Measurements from ENCODE around the gene RAPGEF4.

Gene RAPGEF4

DNA sequence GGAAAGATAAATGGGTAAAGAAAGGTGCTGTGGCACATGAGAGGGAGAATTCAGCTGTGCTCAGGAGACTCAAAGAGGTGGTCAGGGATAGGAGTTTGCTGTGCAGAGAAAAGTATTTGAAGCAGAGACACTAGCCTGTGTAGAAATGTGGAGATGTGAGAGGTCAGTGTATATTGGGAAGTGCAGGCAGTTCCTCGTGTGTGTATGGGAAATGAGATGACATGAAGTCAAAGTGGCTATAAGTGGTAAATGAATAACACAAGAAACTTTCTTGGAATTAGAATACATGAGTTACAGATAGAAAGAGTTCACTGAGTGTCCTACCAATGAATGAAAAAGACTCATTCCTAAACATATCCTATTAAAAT is 351.6 kb downstream of the RAPGEF4 start:
- DNase-seq (ENCODE audit: low read depth, low spot score): no peak
- TF ChIP-seq, protein P1, sequence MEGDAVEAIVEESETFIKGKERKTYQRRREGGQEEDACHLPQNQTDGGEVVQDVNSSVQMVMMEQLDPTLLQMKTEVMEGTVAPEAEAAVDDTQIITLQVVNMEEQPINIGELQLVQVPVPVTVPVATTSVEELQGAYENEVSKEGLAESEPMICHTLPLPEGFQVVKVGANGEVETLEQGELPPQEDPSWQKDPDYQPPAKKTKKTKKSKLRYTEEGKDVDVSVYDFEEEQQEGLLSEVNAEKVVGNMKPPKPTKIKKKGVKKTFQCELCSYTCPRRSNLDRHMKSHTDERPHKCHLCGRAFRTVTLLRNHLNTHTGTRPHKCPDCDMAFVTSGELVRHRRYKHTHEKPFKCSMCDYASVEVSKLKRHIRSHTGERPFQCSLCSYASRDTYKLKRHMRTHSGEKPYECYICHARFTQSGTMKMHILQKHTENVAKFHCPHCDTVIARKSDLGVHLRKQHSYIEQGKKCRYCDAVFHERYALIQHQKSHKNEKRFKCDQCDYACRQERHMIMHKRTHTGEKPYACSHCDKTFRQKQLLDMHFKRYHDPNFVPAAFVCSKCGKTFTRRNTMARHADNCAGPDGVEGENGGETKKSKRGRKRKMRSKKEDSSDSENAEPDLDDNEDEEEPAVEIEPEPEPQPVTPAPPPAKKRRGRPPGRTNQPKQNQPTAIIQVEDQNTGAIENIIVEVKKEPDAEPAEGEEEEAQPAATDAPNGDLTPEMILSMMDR (IDR thresholded peaks at IDR 0.05; ENCODE audit: insufficient read depth, low read length, missing control alignments): no peak
- no peak overlapping the region for H3K4me3 ChIP-seq (ENCODE audit: low read depth, low read length)
- ChIA-PET CTCF (interaction anchor here (0.9 to 1.8 kb wide), 3 partner anchors 59 to 123 kb away, joined by 3 to 4 read pairs (median 4); no protein-coding TSS in a partner anchor), POLR2A (no interaction called here)

DNA sequence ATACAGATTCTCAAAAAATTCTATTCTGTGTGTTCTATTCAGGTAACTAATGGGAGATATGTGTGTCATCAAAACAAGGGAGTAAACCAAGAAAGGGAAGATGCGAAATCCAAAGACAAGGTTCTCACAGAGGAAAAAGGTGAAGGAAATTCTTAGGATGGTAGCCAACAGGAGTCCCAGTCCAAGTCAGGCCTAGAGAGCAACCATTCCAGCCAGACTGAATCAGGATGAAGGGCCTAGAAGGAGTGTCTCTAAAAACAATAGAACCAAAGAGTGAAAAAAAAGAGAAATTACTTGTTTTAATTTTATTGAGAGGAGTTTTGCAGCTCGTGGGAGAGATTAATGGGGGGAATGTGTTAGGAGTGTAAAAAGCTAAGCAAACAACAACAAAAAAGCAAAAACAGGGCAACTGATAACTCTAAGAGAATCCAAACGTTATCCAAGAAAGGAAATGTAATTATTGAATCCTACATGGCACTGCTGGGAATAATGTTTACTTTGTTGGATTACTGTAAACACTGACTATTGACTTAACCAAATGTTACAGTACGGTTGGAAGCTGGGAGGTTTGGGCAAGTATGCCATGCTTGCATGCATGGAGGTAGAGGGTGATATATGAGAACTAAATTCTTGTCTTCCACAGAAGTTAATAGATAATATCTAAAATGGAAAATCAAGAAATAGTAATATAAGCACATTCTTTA is 352.3 kb downstream of the RAPGEF4 start:
- DNase-seq (ENCODE audit: low read depth, low spot score): no peak
- POLR2A ChIA-PET: no interaction called here
- TF ChIP-seq, protein P1 (IDR thresholded peaks at IDR 0.05; ENCODE audit: insufficient read depth, low read length, missing control alignments): no peak
- H3K4me3 ChIP-seq (ENCODE audit: low read depth, low read length): no peak overlapping the region
- CTCF ChIA-PET: interaction anchor here (1.0 kb wide), 1 partner anchor 10 kb away, joined by 4 read pairs; no protein-coding TSS in a partner anchor

DNA sequence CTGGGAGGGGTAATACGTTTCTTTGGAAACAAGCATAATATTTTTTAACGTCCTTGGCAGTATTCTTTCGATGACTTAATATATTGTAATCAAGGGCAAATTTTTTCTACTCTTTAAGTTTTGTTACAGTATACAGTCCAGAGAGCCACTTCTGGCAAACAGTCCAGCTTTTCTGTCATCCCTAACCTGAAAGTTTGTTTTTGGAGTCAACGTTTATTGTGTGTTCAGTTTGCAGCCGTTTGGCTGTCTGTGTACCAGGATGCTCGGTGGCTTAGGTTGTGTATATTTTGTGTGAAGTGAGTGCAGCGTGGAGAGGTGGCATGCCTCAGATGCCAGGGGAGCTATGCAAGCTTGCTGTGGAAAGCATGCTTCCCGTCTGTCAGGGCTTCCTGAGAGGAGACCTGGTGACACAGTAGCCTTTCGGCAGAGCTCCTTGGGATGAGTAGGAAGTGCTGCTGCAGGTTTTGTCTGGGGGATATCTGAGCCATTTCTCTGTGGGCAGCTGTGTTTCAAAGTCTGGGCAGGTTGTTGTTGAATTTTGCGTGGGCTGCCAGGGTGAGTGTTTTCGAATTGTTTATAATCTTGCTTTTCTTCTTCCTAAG is 354.7 kb downstream of the RAPGEF4 start:
- H3K4me3 ChIP-seq (ENCODE audit: low read depth, low read length): no peak overlapping the region
- ChIA-PET POLR2A (interaction anchor here (1.0 kb wide), 2 partner anchors 9 to 10 kb away, joined by 3 read pairs; no protein-coding TSS in a partner anchor), CTCF (interaction anchor here (0.7 to 3.9 kb wide), 11 partner anchors 9 to 124 kb away, joined by 3 to 33 read pairs (median 3); no protein-coding TSS in a partner anchor)
- DNase-seq (ENCODE audit: low read depth, low spot score): no peak
- TF ChIP-seq, protein P1 (IDR thresholded peaks at IDR 0.05; ENCODE audit: insufficient read depth, low read length, missing control alignments): no peak

DNA sequence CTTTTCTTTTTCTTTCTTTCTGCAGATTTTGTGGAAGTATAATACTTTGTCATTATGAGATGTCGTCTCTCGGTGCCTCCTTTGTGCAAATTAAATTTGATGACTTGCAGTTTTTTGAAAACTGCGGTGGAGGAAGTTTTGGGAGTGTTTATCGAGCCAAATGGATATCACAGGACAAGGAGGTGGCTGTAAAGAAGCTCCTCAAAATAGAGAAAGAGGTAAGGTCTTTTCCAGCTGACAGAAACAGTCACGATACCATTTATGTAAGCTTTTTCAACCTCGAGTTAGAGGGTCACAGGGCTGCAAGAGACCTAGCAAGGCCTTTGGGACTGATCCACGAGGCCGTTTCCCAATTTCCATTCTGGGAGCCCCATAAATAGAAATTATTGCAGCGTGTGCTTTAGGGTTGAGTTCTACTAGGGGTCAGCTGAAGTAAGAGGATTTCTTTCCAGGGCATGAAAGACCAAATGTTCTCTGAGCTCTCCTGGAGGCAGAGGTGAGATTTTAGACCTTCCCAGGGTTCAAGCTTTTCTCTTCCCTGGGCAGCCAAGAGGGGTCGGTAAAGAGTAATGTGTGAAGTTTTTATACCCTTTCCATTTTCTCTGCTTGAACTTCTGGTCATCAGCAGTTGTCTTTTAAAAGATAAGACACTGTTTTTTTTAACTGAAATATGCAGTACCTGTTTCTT is 355.5 kb downstream of the RAPGEF4 start:
- TF ChIP-seq, protein P1 (IDR thresholded peaks at IDR 0.05; ENCODE audit: insufficient read depth, low read length, missing control alignments): no peak
- ChIA-PET POLR2A (interaction anchor here (1.0 kb wide), 2 partner anchors 10 to 11 kb away, joined by 3 read pairs; no protein-coding TSS in a partner anchor), CTCF (interaction anchor here (0.7 to 3.9 kb wide), 15 partner anchors 10 to 125 kb away, joined by 3 to 33 read pairs (median 3); no protein-coding TSS in a partner anchor)
- no peak for DNase-seq (ENCODE audit: low read depth, low spot score)
- no peak overlapping the region for H3K4me3 ChIP-seq (ENCODE audit: low read depth, low read length)

DNA sequence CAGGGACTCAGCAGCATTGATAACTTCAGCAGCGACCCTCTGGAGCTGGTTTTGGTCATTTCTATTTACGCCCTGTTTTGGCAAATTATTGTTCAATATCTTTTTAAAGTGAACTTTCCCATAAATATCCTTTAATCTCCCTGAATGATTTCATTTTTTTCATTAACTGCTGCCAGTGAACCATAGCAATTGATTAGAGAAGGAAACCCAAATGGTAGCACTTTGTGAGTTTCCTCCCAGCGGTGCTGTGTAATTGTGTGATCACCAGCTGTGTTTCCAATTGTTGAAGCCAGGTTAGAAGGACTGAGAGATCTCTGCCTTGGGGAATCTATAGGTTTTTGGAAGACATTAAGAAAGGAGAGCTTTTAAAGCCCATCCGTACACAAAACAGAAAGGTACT is 356.3 kb downstream of the RAPGEF4 start:
- no peak overlapping the region for H3K4me3 ChIP-seq (ENCODE audit: low read depth, low read length)
- ChIA-PET POLR2A (no interaction called here), CTCF (interaction anchor here (1.0 to 3.9 kb wide), 7 partner anchors 9 to 125 kb away, joined by 3 to 33 read pairs (median 10); no protein-coding TSS in a partner anchor)
- no peak for DNase-seq (ENCODE audit: low read depth, low spot score)
- TF ChIP-seq, protein P1 (IDR thresholded peaks at IDR 0.05; ENCODE audit: insufficient read depth, low read length, missing control alignments): no peak
